Activated naive CD8-positive, alpha-beta T cell treated with anti-CD3 and anti-CD28 coated beads, Interleukin-2, amount 50 U/mL, for 24 hours (primary cell): ENCODE data around the gene NBEA.
"Not testable (repeated sequence)": the region's sequence is repeated elsewhere in the genome, so short reads cannot be mapped to it uniquely, and the experiment has no call there.

Experiments used
- ATAC-seq: fragments of 150-1000 bp; cut with Tn5 transposase; one replicate; pipeline ENCODE4 v1.10.0; 2021
- DNase-seq: peaks from one replicate; pipeline ENCODE4 v3.0.0; 2021
- H3K27ac Mint-ChIP-seq: one replicate; pipeline ENCODE4 v1.8.0; 2021; ENCODE audit warnings: mild to moderate bottlenecking, mixed read lengths
- H3K27me3 Mint-ChIP-seq: one replicate; pipeline ENCODE4 v1.8.0; 2021; ENCODE audit warnings: mixed read lengths
- H3K36me3 Mint-ChIP-seq: one replicate; pipeline ENCODE4 v1.8.0; 2021; ENCODE audit warnings: low read depth, mixed read lengths
- H3K4me1 Mint-ChIP-seq: one replicate; pipeline ENCODE4 v1.8.0; 2021; ENCODE audit warnings: mixed read lengths
- H3K4me3 Mint-ChIP-seq: one replicate; pipeline ENCODE4 v1.8.0; 2021; ENCODE audit warnings: mild to moderate bottlenecking, moderate library complexity, mixed read lengths
- H3K9me3 Mint-ChIP-seq: one replicate; pipeline ENCODE4 v1.8.0; 2021; ENCODE audit warnings: mixed read lengths

The NBEA gene

DNA sequence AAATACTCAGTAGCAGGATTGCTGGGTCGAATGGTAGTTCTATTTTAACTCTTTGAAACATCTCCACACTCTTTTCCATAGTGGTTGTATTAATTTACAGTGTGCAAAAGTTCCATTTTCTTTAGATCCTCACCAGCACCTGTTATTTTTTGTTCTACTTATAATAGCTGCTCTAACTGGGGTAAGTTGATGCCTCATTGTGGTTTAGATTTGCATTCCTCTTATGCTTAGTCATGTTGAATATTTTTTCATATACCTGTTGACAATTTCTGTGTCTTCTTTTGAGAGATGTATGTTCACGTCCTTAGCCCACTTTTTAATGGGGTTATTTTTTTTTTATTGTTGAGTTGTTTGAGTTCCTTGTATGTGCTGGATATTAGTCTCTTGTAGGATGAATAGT lies 144.6 kb downstream of the NBEA start:
- H3K27me3 Mint-ChIP-seq = no peaks in the 10 kb centered on the region
- no peak overlapping the region for H3K27ac Mint-ChIP-seq
- H3K9me3 Mint-ChIP-seq = peaks cover 12% of the 10 kb centered on the region
- ATAC-seq (no peak), DNase-seq (no peak)
- H3K4me1 Mint-ChIP-seq = no peaks in the 10 kb centered on the region
- H3K36me3 Mint-ChIP-seq = peaks cover 4% of the 10 kb centered on the region
- H3K4me3 Mint-ChIP-seq = no peak overlapping the region

DNA sequence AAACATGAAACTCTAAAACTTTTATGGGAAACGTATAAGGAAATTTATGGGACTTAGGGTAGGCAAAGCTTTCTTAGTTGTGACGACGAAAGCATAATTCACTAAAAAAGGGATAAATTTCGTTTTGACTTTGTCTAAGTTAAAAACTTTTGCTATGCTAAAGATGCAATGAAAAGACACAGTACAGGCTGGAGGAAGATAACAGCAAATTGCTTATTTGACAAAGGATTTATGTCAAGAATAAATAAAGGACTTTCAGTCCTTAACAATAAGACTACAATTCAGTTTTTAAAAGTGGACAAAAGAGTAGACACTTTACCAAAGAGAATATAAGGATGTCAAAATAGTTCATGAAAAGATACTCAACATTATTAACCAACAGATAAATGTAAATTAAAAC lies 150.2 kb downstream of the NBEA start:
- no peak overlapping the region for H3K4me3 Mint-ChIP-seq
- H3K27ac Mint-ChIP-seq = no peak overlapping the region
- H3K36me3 Mint-ChIP-seq = no peaks in the 10 kb centered on the region
- H3K27me3 Mint-ChIP-seq = no peaks in the 10 kb centered on the region
- DNase-seq (no peak), ATAC-seq (no peak)
- no peaks in the 10 kb centered on the region for H3K4me1 Mint-ChIP-seq
- peaks cover 5% of the 10 kb centered on the region for H3K9me3 Mint-ChIP-seq

DNA sequence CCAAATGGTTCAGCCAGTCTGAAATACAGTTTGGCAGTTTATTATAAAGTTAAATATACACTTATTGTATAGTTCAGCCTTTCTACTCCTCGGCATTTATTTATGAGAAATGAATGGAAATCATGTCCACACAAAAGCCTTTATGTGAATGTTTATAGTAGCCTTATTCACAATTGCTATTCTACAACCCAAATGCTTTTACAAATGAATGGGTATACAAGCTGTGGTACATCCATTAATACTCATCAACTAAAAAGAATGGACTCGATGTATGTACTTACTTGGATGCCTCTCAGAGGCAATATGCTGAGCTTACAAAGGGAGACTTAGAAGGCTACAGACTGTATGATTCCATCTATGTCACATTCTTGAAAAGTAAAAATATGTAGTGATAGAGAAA lies 150.7 kb downstream of the NBEA start:
- ATAC-seq (no peak), DNase-seq (no peak)
- peaks cover 2% of the 10 kb centered on the region for H3K9me3 Mint-ChIP-seq
- no peaks in the 10 kb centered on the region for H3K27me3 Mint-ChIP-seq
- H3K4me3 Mint-ChIP-seq = no peak overlapping the region
- H3K4me1 Mint-ChIP-seq = no peaks in the 10 kb centered on the region
- H3K36me3 Mint-ChIP-seq = no peaks in the 10 kb centered on the region
- H3K27ac Mint-ChIP-seq = no peak overlapping the region

GRCh38 chr13:35093356-35093755 lies 151.3 kb downstream of the NBEA start:
- Mint-ChIP-seq H3K9me3 (no peaks in the 10 kb centered on the region), H3K4me3 (no peak overlapping the region), H3K4me1 (no peaks in the 10 kb centered on the region), H3K27ac (no peak overlapping the region), H3K36me3 (peaks cover 3% of the 10 kb centered on the region), H3K27me3 (no peaks in the 10 kb centered on the region)
- ATAC-seq = no peak
- no peak for DNase-seq

GRCh38 chr13:35106771-35107170 lies 164.7 kb downstream of the NBEA start:
- not testable (repeated sequence) for DNase-seq, ATAC-seq, H3K9me3 Mint-ChIP-seq, H3K27ac Mint-ChIP-seq, H3K4me1 Mint-ChIP-seq, H3K4me3 Mint-ChIP-seq, H3K36me3 Mint-ChIP-seq, H3K27me3 Mint-ChIP-seq

- DNase-seq (no peak), ATAC-seq (no peak)
- Mint-ChIP-seq H3K36me3 (no peaks in the 10 kb centered on the region), H3K9me3 (no peaks in the 10 kb centered on the region), H3K4me1 (no peaks in the 10 kb centered on the region), H3K27ac (no peak overlapping the region), H3K4me3 (no peak overlapping the region), H3K27me3 (no peaks in the 10 kb centered on the region)
Measured at GRCh38 chr13:35107535-35107934, 165.5 kb downstream of the NBEA start.

- ATAC-seq, H3K27me3 Mint-ChIP-seq, H3K4me3 Mint-ChIP-seq: not testable (repeated sequence)
Measured at GRCh38 chr13:35113612-35114011, 171.5 kb downstream of the NBEA start.

GRCh38 chr13:35127466-35127865 lies 185.4 kb downstream of the NBEA start:
- H3K4me1 Mint-ChIP-seq = no peaks in the 10 kb centered on the region
- no peak overlapping the region for H3K4me3 Mint-ChIP-seq
- ATAC-seq = no peak
- DNase-seq = no peak
- H3K27ac Mint-ChIP-seq = no peak overlapping the region
- no peaks in the 10 kb centered on the region for H3K27me3 Mint-ChIP-seq
- H3K9me3 Mint-ChIP-seq = no peaks in the 10 kb centered on the region
- no peaks in the 10 kb centered on the region for H3K36me3 Mint-ChIP-seq

More at GRCh38 chr13:35113612-35114011, 171.5 kb downstream of the NBEA start:
- H3K27ac Mint-ChIP-seq, DNase-seq, H3K36me3 Mint-ChIP-seq, H3K4me1 Mint-ChIP-seq, H3K9me3 Mint-ChIP-seq: not testable (repeated sequence)

DNA sequence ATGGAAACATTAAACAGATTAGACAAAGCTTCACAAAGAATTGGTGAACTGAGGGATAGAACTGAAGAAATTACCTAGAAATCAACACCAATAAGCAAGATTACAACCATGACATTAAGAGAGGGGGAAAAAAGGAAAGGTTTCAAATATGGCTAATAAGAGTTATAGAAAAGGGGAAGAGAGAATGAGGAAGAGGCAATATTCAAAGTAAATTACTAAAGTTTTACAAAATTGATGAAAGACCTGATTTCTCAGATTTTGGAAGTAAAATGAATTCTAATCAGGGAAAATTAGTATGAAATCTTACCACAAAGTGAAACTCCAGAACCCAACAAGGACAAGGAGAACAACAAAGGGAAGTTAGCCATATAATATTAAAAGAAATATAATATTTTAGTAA lies 187.4 kb downstream of the NBEA start:
- H3K4me1 Mint-ChIP-seq = no peaks in the 10 kb centered on the region
- no peak overlapping the region for H3K4me3 Mint-ChIP-seq
- ATAC-seq (no peak), DNase-seq (no peak)
- no peaks in the 10 kb centered on the region for H3K27me3 Mint-ChIP-seq
- no peaks in the 10 kb centered on the region for H3K36me3 Mint-ChIP-seq
- no peaks in the 10 kb centered on the region for H3K9me3 Mint-ChIP-seq
- no peak overlapping the region for H3K27ac Mint-ChIP-seq

- H3K36me3 Mint-ChIP-seq = no peaks in the 10 kb centered on the region
- no peak overlapping the region for H3K4me3 Mint-ChIP-seq
- H3K4me1 Mint-ChIP-seq = no peaks in the 10 kb centered on the region
- DNase-seq = no peak
- H3K27ac Mint-ChIP-seq = no peak overlapping the region
- no peak for ATAC-seq
- H3K27me3 Mint-ChIP-seq = no peaks in the 10 kb centered on the region
- no peaks in the 10 kb centered on the region for H3K9me3 Mint-ChIP-seq
Measured at GRCh38 chr13:35131471-35131870, 189.4 kb downstream of the NBEA start.

- H3K27ac Mint-ChIP-seq = no peak overlapping the region
Measured at GRCh38 chr13:35136585-35136984, 194.5 kb downstream of the NBEA start.

GRCh38 chr13:35139591-35139990 lies 197.5 kb downstream of the NBEA start:
- Mint-ChIP-seq H3K27me3 (no peaks in the 10 kb centered on the region), H3K27ac (no peak overlapping the region), H3K4me1 (peaks cover 9% of the 10 kb centered on the region), H3K9me3 (no peaks in the 10 kb centered on the region), H3K36me3 (peaks cover 2% of the 10 kb centered on the region), H3K4me3 (no peak overlapping the region)
- no peak for DNase-seq
- ATAC-seq = no peak

More at GRCh38 chr13:35136585-35136984, 194.5 kb downstream of the NBEA start:
- DNase-seq (no peak), ATAC-seq (no peak)
- Mint-ChIP-seq H3K4me3 (no peak overlapping the region), H3K36me3 (peaks cover 2% of the 10 kb centered on the region), H3K9me3 (no peaks in the 10 kb centered on the region), H3K27me3 (no peaks in the 10 kb centered on the region), H3K4me1 (peaks cover 9% of the 10 kb centered on the region)

DNA sequence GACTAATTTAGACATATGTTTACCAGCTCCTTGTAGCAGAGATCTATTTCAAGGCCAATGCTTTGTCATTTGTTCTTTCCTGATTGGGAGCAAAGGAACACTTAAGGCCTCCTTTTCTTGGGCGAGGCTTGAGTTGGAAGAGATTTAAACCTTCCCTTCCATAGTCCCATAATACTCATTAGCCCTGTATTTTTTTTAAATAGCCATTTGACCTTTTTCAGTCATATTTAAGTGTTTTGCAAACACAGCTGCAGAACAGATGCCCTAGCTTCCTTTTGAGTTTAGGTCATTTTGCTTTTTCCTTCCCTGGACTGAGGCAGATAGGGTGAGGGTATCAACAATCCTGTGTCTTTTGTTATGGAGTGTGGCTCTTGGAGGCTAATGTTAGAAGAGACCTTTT lies 198.3 kb downstream of the NBEA start:
- Mint-ChIP-seq H3K27me3 (no peaks in the 10 kb centered on the region), H3K36me3 (peaks cover 2% of the 10 kb centered on the region), H3K27ac (no peak overlapping the region), H3K9me3 (no peaks in the 10 kb centered on the region), H3K4me1 (peaks cover 9% of the 10 kb centered on the region), H3K4me3 (no peak overlapping the region)
- ATAC-seq (no peak), DNase-seq (no peak)

GRCh38 chr13:35140831-35141230 lies 198.8 kb downstream of the NBEA start:
- Mint-ChIP-seq H3K4me1 (peaks cover 9% of the 10 kb centered on the region), H3K9me3 (no peaks in the 10 kb centered on the region), H3K27me3 (no peaks in the 10 kb centered on the region), H3K36me3 (peaks cover 6% of the 10 kb centered on the region), H3K27ac (no peak overlapping the region), H3K4me3 (no peak overlapping the region)
- ATAC-seq (no peak), DNase-seq (no peak)

- peaks cover 6% of the 10 kb centered on the region for H3K36me3 Mint-ChIP-seq
- no peak for ATAC-seq
- no peaks in the 10 kb centered on the region for H3K27me3 Mint-ChIP-seq
- H3K4me3 Mint-ChIP-seq = no peak overlapping the region
- no peaks in the 10 kb centered on the region for H3K9me3 Mint-ChIP-seq
- H3K27ac Mint-ChIP-seq = no peak overlapping the region
- H3K4me1 Mint-ChIP-seq = peaks cover 9% of the 10 kb centered on the region
- DNase-seq = no peak
Measured at GRCh38 chr13:35143123-35143522, 201.1 kb downstream of the NBEA start.

DNA sequence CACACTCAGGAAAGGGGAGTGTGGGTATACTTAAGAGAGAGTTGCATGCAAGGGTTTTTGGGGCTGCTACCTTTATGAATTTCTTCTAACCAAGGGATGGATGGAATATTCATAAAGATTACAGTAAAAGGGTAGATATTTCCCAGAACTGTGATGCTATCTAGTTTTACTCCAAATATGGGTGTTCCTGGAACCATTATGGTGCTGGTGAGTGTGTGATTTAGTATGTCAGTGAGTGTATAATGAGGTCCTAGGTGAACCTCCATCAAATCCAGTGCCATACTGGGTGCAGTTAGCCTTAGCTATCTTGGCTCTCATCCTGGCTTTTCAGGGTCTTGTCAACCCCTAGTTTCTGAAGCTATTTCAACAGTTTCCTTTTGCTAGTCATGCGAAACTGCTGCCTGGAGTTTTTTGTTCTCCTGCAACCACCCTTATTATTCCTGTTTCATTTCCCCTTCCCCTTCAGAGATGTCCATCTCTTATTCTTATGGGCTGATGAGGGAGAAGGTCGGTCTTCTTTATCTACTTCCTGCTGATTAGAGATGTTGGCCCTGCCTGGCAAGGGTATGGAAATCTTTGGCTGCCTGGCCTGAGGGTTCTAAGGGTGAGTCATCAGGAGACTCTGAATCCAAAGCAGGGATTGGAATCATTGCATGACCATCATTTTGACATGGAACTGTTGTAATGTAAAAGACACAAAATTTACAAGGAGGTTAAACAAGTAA lies 202.3 kb downstream of the NBEA start:
- Mint-ChIP-seq H3K4me3 (no peak overlapping the region), H3K9me3 (no peaks in the 10 kb centered on the region), H3K4me1 (peaks cover 6% of the 10 kb centered on the region), H3K27me3 (no peaks in the 10 kb centered on the region), H3K36me3 (peaks cover 6% of the 10 kb centered on the region), H3K27ac (no peak overlapping the region)
- DNase-seq (no peak), ATAC-seq (no peak)
